ENCODE results near the gene ANO4. TPM values are rescaled to one million over a fixed set of nuclear protein-coding genes. Genes with fewer than 3 reads are reported as not detected.

ANO4 gene
- polyA plus RNA-seq, 1 donor (not counting 4 experiments of a cell fraction or from before 2014, with no cell fraction given): 18.1 TPM

GRCh38 chr12:101116911-101117310 lies 322.3 kb downstream of the ANO4 start:
- H2AFZ ChIP-seq (ENCODE audit: control insufficient read depth, low read length): no peak overlapping the region
- FAIRE-seq (no peak), DNase-seq (ENCODE audit: low read depth, low spot score) (no peak)
- H3K9me3 ChIP-seq (ENCODE audit: control insufficient read depth, low read depth, low read length): no peaks in the 10 kb centered on the region
- no peaks in the 10 kb centered on the region for H3K4me1 ChIP-seq (ENCODE audit: control insufficient read depth, extremely low read depth, insufficient read depth, low read length)
- H3K4me2 ChIP-seq (ENCODE audit: control insufficient read depth, extremely low read depth, insufficient read depth, low read depth, low read length): no peak overlapping the region
- H3K9ac ChIP-seq (ENCODE audit: control insufficient read depth, extremely low read depth, insufficient read depth, low read length): no peak overlapping the region
- no peaks in the 10 kb centered on the region for H3K9me1 ChIP-seq (ENCODE audit: control insufficient read depth, extremely low read depth, insufficient read depth, low read length)
- H3K27me3 ChIP-seq (ENCODE audit: control insufficient read depth, extremely low read depth, insufficient read depth, low read length): no peaks in the 10 kb centered on the region
- no peaks in the 10 kb centered on the region for H3K79me2 ChIP-seq (ENCODE audit: control insufficient read depth, insufficient read depth, low read length)
- H3K27ac ChIP-seq (ENCODE audit: control insufficient read depth, insufficient read depth, low read length): no peak overlapping the region
- dilution Hi-C loops (cut with MboI; ENCODE audit: extremely low pct_ligation_motif_present, low sequenced_read_pairs): no loop called here
- no peaks in the 10 kb centered on the region for H4K20me1 ChIP-seq (ENCODE audit: control insufficient read depth, extremely low read depth, insufficient read depth, low read length)
- TF ChIP-seq CTCF (optimal IDR thresholded peaks at IDR 0.05 in 1 of 3, IDR thresholded peaks at IDR 0.05 in 1 of 3, conservative IDR thresholded peaks at IDR 0.05 in 1 of 3; ENCODE audit: extremely low read depth in 1 of 3, insufficient read depth in 2 of 3, low read length in 3 of 3): no peak
- TF ChIP-seq EZH2 (IDR thresholded peaks at IDR 0.05; ENCODE audit: low read length): no peak
- no peaks in the 10 kb centered on the region for H3K36me3 ChIP-seq (ENCODE audit: control insufficient read depth in 2 of 2, extremely low read depth in 1 of 2, insufficient read depth in 2 of 2, low read length in 2 of 2)
- H3K4me3 ChIP-seq (ENCODE audit: control insufficient read depth in 2 of 3, extremely low read depth in 1 of 3, insufficient read depth in 2 of 3, low read depth in 1 of 3, low read length in 3 of 3): no peak overlapping the region

GRCh38 chr12:101117842-101118241 lies 323.3 kb downstream of the ANO4 start:
- Histone ChIP-seq H2AFZ (ENCODE audit: control insufficient read depth, low read length) (no peak overlapping the region), H3K27me3 (ENCODE audit: control insufficient read depth, extremely low read depth, insufficient read depth, low read length) (no peaks in the 10 kb centered on the region), H3K27ac (ENCODE audit: control insufficient read depth, insufficient read depth, low read length) (no peak overlapping the region), H3K9me3 (ENCODE audit: control insufficient read depth, low read depth, low read length) (no peaks in the 10 kb centered on the region), H3K79me2 (ENCODE audit: control insufficient read depth, insufficient read depth, low read length) (no peaks in the 10 kb centered on the region), H3K9ac (ENCODE audit: control insufficient read depth, extremely low read depth, insufficient read depth, low read length) (no peak overlapping the region), H3K4me3 (ENCODE audit: control insufficient read depth in 2 of 3, extremely low read depth in 1 of 3, insufficient read depth in 2 of 3, low read depth in 1 of 3, low read length in 3 of 3) (no peak overlapping the region), H3K36me3 (ENCODE audit: control insufficient read depth in 2 of 2, extremely low read depth in 1 of 2, insufficient read depth in 2 of 2, low read length in 2 of 2) (no peaks in the 10 kb centered on the region), H3K9me1 (ENCODE audit: control insufficient read depth, extremely low read depth, insufficient read depth, low read length) (no peaks in the 10 kb centered on the region), H3K4me1 (ENCODE audit: control insufficient read depth, extremely low read depth, insufficient read depth, low read length) (no peaks in the 10 kb centered on the region), H4K20me1 (ENCODE audit: control insufficient read depth, extremely low read depth, insufficient read depth, low read length) (no peaks in the 10 kb centered on the region), H3K4me2 (ENCODE audit: control insufficient read depth, extremely low read depth, insufficient read depth, low read depth, low read length) (no peak overlapping the region)
- TF ChIP-seq CTCF (optimal IDR thresholded peaks at IDR 0.05 in 1 of 3, IDR thresholded peaks at IDR 0.05 in 1 of 3, conservative IDR thresholded peaks at IDR 0.05 in 1 of 3; ENCODE audit: extremely low read depth in 1 of 3, insufficient read depth in 2 of 3, low read length in 3 of 3) (no peak), EZH2 (IDR thresholded peaks at IDR 0.05; ENCODE audit: low read length) (no peak)
- FAIRE-seq (no peak), DNase-seq (ENCODE audit: low read depth, low spot score) (no peak)
- dilution Hi-C loops (cut with MboI; ENCODE audit: extremely low pct_ligation_motif_present, low sequenced_read_pairs): no loop called here

Measured in keratinocyte (primary cell).